A549 (cell line): Measurements from ENCODE around the gene ASB11.

ENCODE experiments used
- CTCF ChIP-seq: fragments of >200 bp; sonication (Bioruptor Twin); formaldehyde crosslinking; IDR thresholded peaks from 3 replicates; pipeline ENCODE4 v1.5.1; 2016
- HDAC2 ChIP-seq: fragments of 200-600 bp; sonication (generic); IDR thresholded peaks from 2 replicates; pipeline ENCODE4 v1.6.1; 2016
- KDM1A ChIP-seq: fragments of 200-600 bp; sonication (generic); IDR thresholded peaks from 2 replicates; pipeline ENCODE4 v1.6.1; 2016; ENCODE audit warnings: low read depth, mild to moderate bottlenecking
- MAX ChIP-seq: IDR thresholded peaks from 2 replicates; pipeline ENCODE4 v1.6.1; 2012
- NR3C1 ChIP-seq: fragments of >200 bp; sonication (Bioruptor Twin); formaldehyde crosslinking; IDR thresholded peaks from 3 replicates; pipeline ENCODE4 v1.6.1; 2017
- POLR2A ChIP-seq: IDR thresholded peaks from 2 replicates; pipeline ENCODE4 v1.6.1; 2012; ENCODE audit warnings: mild to moderate bottlenecking, low read length
- REST ChIP-seq: fragments of 200-600 bp; sonication (generic); IDR thresholded peaks from 2 replicates; pipeline ENCODE4 v1.6.1; 2016; ENCODE audit warnings: antibody characterized with exemption, mild to moderate bottlenecking, moderate library complexity
- RNF2 ChIP-seq: fragments of 200-600 bp; sonication (generic); IDR thresholded peaks from 2 replicates; pipeline ENCODE4 v1.6.1; 2016; ENCODE audit warnings: low read depth, mild to moderate bottlenecking, antibody characterized with exemption, moderate library complexity, borderline replicate concordance

- no peak for TF ChIP-seq CTCF
- TF ChIP-seq RNF2, result no peak
- no peak for TF ChIP-seq NR3C1
- TF ChIP-seq HDAC2, result no peak
- TF ChIP-seq POLR2A, result no peak
- no peak for TF ChIP-seq REST
- TF ChIP-seq KDM1A, result no peak
- no peak for TF ChIP-seq MAX
Measured at GRCh38 chrX:15274946-15275345, 40.5 kb downstream of the ASB11 start.
